Choroid plexus epithelial cell (primary cell): ENCODE measurements around the gene GCHFR.

ENCODE experiments used
- DNase-seq: peaks from one replicate; pipeline ENCODE4 v3.0.0-alpha.2; 2010; ENCODE audit warnings: low read depth
- H3K4me3 ChIP-seq: 2 replicates; pipeline ENCODE4 v1.5.1; 2011; ENCODE audit warnings: low read depth, mild to moderate bottlenecking, control low read depth, low read length, moderate library complexity
- CTCF ChIP-seq: conservative IDR thresholded peaks from 2 replicates; pipeline ENCODE4 v1.5.1; 2011; ENCODE audit warnings: low read depth, mild to moderate bottlenecking, control low read depth, inconsistent platforms, low read length, moderate library complexity

The GCHFR gene

GRCh38 chr15:40812721-40813425 lies 49.0 kb downstream of the GCHFR start:
- TF ChIP-seq CTCF: no peak
- no peak for DNase-seq
- H3K4me3 ChIP-seq: no peak overlapping the region

- no peak for TF ChIP-seq CTCF
- peak; percentile 30 for DNase-seq
- H3K4me3 ChIP-seq: no peak overlapping the region
Measured at GRCh38 chr15:40815042-40815698, 51.3 kb downstream of the GCHFR start.
